HepG2 (cell line): ENCODE measurements around the gene MRPL58. TPM values are rescaled to one million over a fixed set of nuclear protein-coding genes. Genes with fewer than 3 reads are reported as not detected.

Experiments used
- ATAC-seq: fragments of 200-7000 bp; cut with Tn5 transposase; 3 replicates; pipeline ENCODE4 v1.9.1; 2020; ENCODE audit warnings: mild to moderate bottlenecking, moderate library complexity
- BruUV-seq: library from RNA; stranded (reverse); fragments of 400-500 nt; replicated peaks from 2 replicates; lab custom pipeline; 2021; lab: Mats Ljungman, UMichigan
- CTCF ChIA-PET: fragments of 300-600 bp; formaldehyde crosslinking; extraction: SDS; loops from one replicate; lab custom pipeline; 2021; ENCODE audit warnings: low total read pairs, inconsistent platforms, low intra/inter-chr PET ratio; lab: Yijun Ruan, JAX
- POLR2A ChIA-PET: fragments of 350-600 bp; sonication (Branson Sonifier 250); formaldehyde crosslinking; loops from one replicate; lab custom pipeline; 2020; ENCODE audit warnings: antibody characterized with exemption, inconsistent platforms; lab: Yijun Ruan, JAX
- DNase-seq: peaks from one replicate; pipeline ENCODE4 v3.0.0-alpha.2; 2015; ENCODE audit warnings: low spot score
- FAIRE-seq: peaks from 3 replicates; lab custom pipeline; 2011; peaks lifted over from hg19 to GRCh38; lab: Jason Lieb, UNC
- H2AFZ ChIP-seq: one replicate; pipeline ENCODE4 v1.6.1; 2011; ENCODE audit warnings: low read length, inconsistent platforms
- H3K27ac ChIP-seq: fragments of 300-600 bp; 3 replicates; pipeline ENCODE4 v1.8.0; 2011; ENCODE audit warnings: mixed run types, mild to moderate bottlenecking, mixed read lengths, low read length, inconsistent platforms; ENCODE audit not compliant: insufficient read depth; ENCODE audit errors: extremely low read length
- H3K27me3 ChIP-seq, 2 experiments: fragments of 200-600 bp in 1 of 2; 2 replicates in 1 of 2; 3 replicates in 1 of 2; pipeline versions ENCODE4 v1.6.0 to v1.8.0; 2011; ENCODE audit warnings: low read length in 2 of 2, mild to moderate bottlenecking in 2 of 2, moderate library complexity in 2 of 2, inconsistent platforms in 1 of 2; ENCODE audit not compliant: insufficient read depth in 2 of 2, control insufficient read depth in 1 of 2
- H3K36me3 ChIP-seq, 2 experiments: fragments of 200-600 bp in 1 of 2; replicated peaks in 1 of 2; 2 replicates in 1 of 2; 3 replicates in 1 of 2; pipeline versions ENCODE4 v1.5.1 to v1.8.0; 2011; ENCODE audit warnings: low read length in 2 of 2, inconsistent platforms in 1 of 2; ENCODE audit not compliant: insufficient read depth in 2 of 2, control insufficient read depth in 1 of 2
- H3K4me1 ChIP-seq: 2 replicates; pipeline ENCODE4 v1.5.1; 2012; ENCODE audit warnings: low read length, inconsistent platforms; ENCODE audit not compliant: insufficient read depth
- H3K4me2 ChIP-seq: 2 replicates; pipeline ENCODE4 v1.6.0; 2011; ENCODE audit warnings: low read depth, low read length, inconsistent platforms
- H3K4me3 ChIP-seq, 3 experiments: fragments of 200-600 bp in 1 of 3; sonication (generic), shearing (Covaris generic) in 1 of 3; replicated peaks in 1 of 3; 2 replicates each; pipeline ENCODE4 v1.5.1; 2011 to 2016; ENCODE audit warnings: low read length in 3 of 3, inconsistent platforms in 2 of 3, low read depth in 2 of 3, mild to moderate bottlenecking in 2 of 3, control low read depth in 1 of 3, mixed read lengths in 1 of 3; ENCODE audit not compliant: insufficient read depth in 1 of 3
- H3K79me2 ChIP-seq: one replicate; pipeline ENCODE4 v1.6.1; 2011; ENCODE audit warnings: low read length, inconsistent platforms; ENCODE audit not compliant: insufficient read depth
- H3K9ac ChIP-seq: 2 replicates; pipeline ENCODE4 v1.6.0; 2011; ENCODE audit warnings: mild to moderate bottlenecking, low read depth, low read length, inconsistent platforms; ENCODE audit not compliant: insufficient read depth
- H3K9me3 ChIP-seq: 2 replicates; pipeline ENCODE4 v1.5.1; 2012; ENCODE audit warnings: mild to moderate bottlenecking, low read length
- H4K20me1 ChIP-seq: 2 replicates; pipeline ENCODE4 v1.6.0; 2011; ENCODE audit warnings: inconsistent platforms, mild to moderate bottlenecking, low read length, moderate library complexity; ENCODE audit not compliant: insufficient read depth
- ATF1 ChIP-seq: IDR thresholded peaks from 2 replicates; pipeline ENCODE4 v1.6.1; 2016; ENCODE audit warnings: mild to moderate bottlenecking, control low read depth
- EZH2 ChIP-seq: conservative IDR thresholded peaks from 2 replicates; pipeline ENCODE4 v1.6.1; 2012; ENCODE audit warnings: mild to moderate bottlenecking, low read depth, low read length, moderate library complexity
- FOXP1 ChIP-seq, 2 experiments: fragments of 450-650 bp in 1 of 2; IDR thresholded peaks; 2 replicates each; pipeline ENCODE4 v1.6.1; 2017 to 2018; ENCODE audit warnings: antibody characterized with exemption in 1 of 2
- IKZF1 ChIP-seq: fragments of 450-650 bp; IDR thresholded peaks from 2 replicates; pipeline ENCODE4 v1.7.1; 2016
- LCORL ChIP-seq, 2 experiments: fragments of 450-650 bp in 1 of 2; sonication (generic) in 1 of 2; formaldehyde crosslinking in 1 of 2; IDR thresholded peaks; 2 replicates each; pipeline versions ENCODE4 v1.5.0 to v1.6.1; 2017 to 2020; ENCODE audit warnings: antibody characterized with exemption in 1 of 2, missing genetic modification reagents in 1 of 2
- MYPOP ChIP-seq: sonication (generic); formaldehyde crosslinking; IDR thresholded peaks from 2 replicates; pipeline ENCODE4 v1.8.1; 2023; ENCODE audit warnings: mild to moderate bottlenecking, moderate library complexity, missing genetic modification reagents
- REPIN1 ChIP-seq: sonication (generic); formaldehyde crosslinking; IDR thresholded peaks from 2 replicates; pipeline ENCODE4 v1.8.0; 2022; ENCODE audit warnings: missing genetic modification reagents, low read depth, mild to moderate bottlenecking, borderline replicate concordance
- SOX13 ChIP-seq, 3 experiments: fragments of 450-650 bp in 1 of 3; sonication (generic) in 1 of 3; formaldehyde crosslinking in 1 of 3; IDR thresholded peaks in 2 of 3; conservative IDR thresholded peaks in 1 of 3; 2 replicates each; pipeline versions ENCODE4 v1.5.0 to v1.6.1; 2016 to 2020; ENCODE audit warnings: antibody characterized with exemption in 1 of 3, mild to moderate bottlenecking in 1 of 3, missing compliant biosample characterization in 1 of 3, missing genetic modification reagents in 1 of 3, moderate library complexity in 1 of 3
- TGIF2 ChIP-seq: IDR thresholded peaks from 2 replicates; pipeline ENCODE4 v1.6.1; 2016; ENCODE audit warnings: control low read depth, missing compliant biosample characterization
- ZFAT ChIP-seq: sonication (generic); formaldehyde crosslinking; conservative IDR thresholded peaks from 2 replicates; pipeline ENCODE4 v1.8.1; 2023; ENCODE audit warnings: missing genetic modification reagents, inconsistent platforms
- ZNF121 ChIP-seq: sonication (generic); formaldehyde crosslinking; IDR thresholded peaks from 2 replicates; pipeline ENCODE4 v1.5.0; 2020; ENCODE audit warnings: mild to moderate bottlenecking, missing genetic modification reagents
- ZNF484 ChIP-seq: sonication (generic); formaldehyde crosslinking; IDR thresholded peaks from 2 replicates; pipeline ENCODE4 v1.5.1; 2020; ENCODE audit warnings: mild to moderate bottlenecking, low read depth, missing genetic modification reagents, borderline replicate concordance
- WGBS: methylation state at CpG from one replicate; pipeline ENCODE4 v1.1.6; 2017; ENCODE audit warnings: low lambda C conversion rate; 5-methylcytosine and 5-hydroxymethylcytosine counted together
- in situ Hi-C: cut with HindIII; loops from 2 replicates; pipeline ENCODE4 v1.10.0; 2017; ENCODE audit warnings: low pct_unique_long_range_greater_than_20kb; ENCODE audit not compliant: extremely low pct_ligation_motif_present
- intact Hi-C: fragments of 100-400 bp; cut with micrococcal nuclease; formaldehyde crosslinking; loops from one replicate; pipeline ENCODE4 v1.10.0; 2022; ENCODE audit not compliant: unreplicated experiment
- polyA plus RNA-seq, 8 experiments: library from polyadenylated mRNA; depleted of rRNA in 3 of 8; stranded (reverse) in 7 of 8; unstranded in 1 of 8; fragments of >200 nt; fragmentation: Illumina TruSeq in 4 of 8; extraction: Trizol in 4 of 8; gene quantifications; 2 replicates each; pipeline versions ENCODE4 v1.2.1 to v1.2.3, GENCODE V29; 2011 to 2016; ENCODE audit warnings: low read depth in 4 of 8, missing spikeins in 1 of 8, mixed read lengths in 1 of 8; ENCODE audit not compliant: insufficient read depth in 1 of 8
- total RNA-seq, 5 experiments: library from RNA; depleted of rRNA; stranded (reverse); fragments of >200 nt; fragmentation: Illumina TruSeq; extraction: Trizol; gene quantifications; 2 replicates each; pipeline ENCODE4 v1.2.3, GENCODE V29; 2016; ENCODE audit warnings: low read depth in 1 of 5

Gene MRPL58
- total and polyA plus RNA-seq, 2 of the 13 experiments (the other 11 are each of a cell fraction or from before 2014, with no cell fraction given), result 44.9 to 68.9 TPM

DNA sequence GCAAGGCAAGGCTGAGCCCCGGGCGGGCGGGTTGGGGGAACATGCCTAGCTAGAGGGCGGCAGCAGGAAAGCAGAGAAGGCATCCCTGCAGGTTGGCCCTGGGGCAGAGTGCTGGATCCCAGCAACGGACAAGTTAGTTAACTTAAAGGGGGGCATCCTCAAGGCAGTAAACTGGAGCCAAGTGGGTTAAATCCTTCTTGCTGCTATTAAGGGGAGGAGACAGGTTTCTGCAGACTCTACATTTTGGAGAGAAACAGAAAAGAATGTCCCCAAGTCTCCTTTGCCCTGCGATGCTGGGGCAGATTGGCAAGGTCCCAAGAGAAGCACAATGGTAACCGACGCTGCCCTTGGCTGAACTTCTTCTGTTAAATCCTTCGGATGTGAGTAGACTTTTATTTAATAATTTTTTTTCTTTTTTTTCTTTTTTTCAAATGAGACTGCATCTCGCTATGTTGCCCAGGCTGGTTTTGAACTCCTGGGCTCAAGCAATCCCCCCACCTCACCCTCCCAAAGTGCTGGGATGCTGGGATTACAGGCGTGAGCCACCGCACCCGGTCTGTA lies 20.3 kb downstream of the MRPL58 start:
- FAIRE-seq (no peak), ATAC-seq (no peak), DNase-seq (no peak)
- Histone ChIP-seq H3K79me2 (no peaks in the 10 kb centered on the region), H3K36me3 (no peaks in the 10 kb centered on the region), H3K9me3 (no peaks in the 10 kb centered on the region), H3K4me3 (peak overlapping the region; percentile 76 to 93 (median 91)), H2AFZ (peak overlapping the region; percentile 20), H3K27me3 (peaks cover 0 to 6% of the 10 kb centered on the region in 2 experiments; a peak in 3 of 5 replicates), H3K9ac (peak overlapping the region; percentile 90), H3K4me2 (peak overlapping the region; percentile 98), H3K4me1 (peaks cover 37% of the 10 kb centered on the region), H4K20me1 (no peaks in the 10 kb centered on the region), H3K27ac (no peak overlapping the region)
- POLR2A ChIA-PET, result interaction anchor here (0.7 to 2.5 kb wide), 4 partner anchors 9 to 620 kb away, joined by 3 to 22 read pairs (median 4); partner anchors contain the start of genes FDXR and MRPL58
- 1% methylated on average over 13 of the region's 13 CpGs for WGBS
- intact Hi-C loops (loop anchor here (1.0 kb wide), 2 partner anchors 20 to 71 kb away; partner anchors contain the start of gene MRPL58), in situ Hi-C loops (no loop called here)
- CTCF ChIA-PET, result no interaction called here
- BruUV-seq, result no TSS peak
- TF ChIP-seq TGIF2 (CRISPR knock-in tag) (0 out of 2 replicates have a peak, but pooled peaks have one; percentile 15), ZNF121 (peak; percentile 66), LCORL (IDR thresholded peaks at IDR 0.05) (no peak), LCORL (CRISPR knock-in tag; IDR thresholded peaks at IDR 0.05) (no peak)

DNA sequence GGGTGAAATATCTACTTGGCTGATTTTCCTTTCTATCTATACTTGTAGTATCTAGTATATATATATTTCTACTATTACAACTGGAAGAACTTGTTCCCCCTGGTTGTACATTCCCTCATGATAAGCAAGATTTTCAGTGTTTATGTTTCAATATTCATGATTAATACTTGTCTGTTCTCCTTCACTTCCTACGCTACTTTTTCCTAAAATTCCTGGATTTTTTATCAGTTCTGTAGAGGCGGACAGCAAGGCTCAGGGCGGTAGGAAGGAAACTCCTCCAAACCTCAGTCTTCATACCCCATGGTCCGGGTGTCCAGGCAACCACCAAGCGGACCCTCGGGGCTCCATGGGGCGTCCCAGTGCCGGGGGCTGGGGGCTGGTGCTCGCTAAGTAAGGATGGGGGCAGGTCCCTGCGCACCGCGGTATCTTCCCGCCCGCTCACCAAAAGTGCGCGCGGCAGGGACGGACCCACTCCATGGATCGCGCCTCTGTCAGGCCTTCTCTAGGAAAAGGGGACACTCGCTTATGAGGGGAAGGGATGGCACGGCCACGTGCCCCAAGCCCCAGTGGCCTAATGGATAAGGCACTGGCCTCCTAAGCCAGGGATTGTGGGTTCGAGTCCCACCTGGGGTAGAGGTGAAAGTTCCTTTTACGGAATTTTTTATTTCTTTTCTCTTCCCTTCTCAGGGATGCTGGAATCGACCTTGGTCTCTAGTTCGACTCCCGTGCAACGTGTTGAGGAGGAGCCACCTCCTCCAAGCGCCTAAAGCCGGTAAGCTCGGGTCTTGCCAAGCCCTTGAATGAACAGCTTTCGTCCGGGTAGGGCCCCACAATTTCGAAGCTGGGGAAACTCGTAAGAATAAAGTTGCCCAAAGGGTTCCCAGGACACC lies 21.1 kb downstream of the MRPL58 start:
- no peaks in the 10 kb centered on the region for H4K20me1 ChIP-seq
- in situ Hi-C loops, result no loop called here
- FAIRE-seq (peak; percentile 82), ATAC-seq (peak; percentile 34), DNase-seq (peak; percentile 94)
- peaks cover 0 to 2% of the 10 kb centered on the region in 2 experiments; a peak in 3 of 5 replicates for H3K36me3 ChIP-seq
- H3K9me3 ChIP-seq, result no peaks in the 10 kb centered on the region
- H2AFZ ChIP-seq, result no peak overlapping the region
- POLR2A ChIA-PET, result interaction anchor here (1.0 to 4.1 kb wide), 12 partner anchors 9 to 237 kb away, joined by 3 to 77 read pairs (median 6); partner anchors contain the start of genes ATP5PD, FDXR, KCTD2 and MIF4GD
- no peaks in the 10 kb centered on the region for H3K79me2 ChIP-seq
- H3K27me3 ChIP-seq, result peaks cover 0 to 6% of the 10 kb centered on the region in 2 experiments; a peak in 3 of 5 replicates
- WGBS, result under 1% methylated on average over 36 of the region's 36 CpGs
- H3K27ac ChIP-seq, result peak overlapping the region; percentile 94
- CTCF ChIA-PET, result interaction anchor here (1.3 kb wide), 1 partner anchor 73 kb away, joined by 3 read pairs; no protein-coding TSS in a partner anchor
- peak overlapping the region; percentile 90 for H3K9ac ChIP-seq
- H3K4me3 ChIP-seq, result peak overlapping the region; percentile 76 to 93 (median 91)
- no TSS peak for BruUV-seq
- peak overlapping the region; percentile 98 for H3K4me2 ChIP-seq
- intact Hi-C loops, result loop anchor here (1.0 to 2.0 kb wide), 5 partner anchors 21 to 72 kb away; partner anchors contain the start of genes CDR2L, MRPL58 and SLC16A5
- peaks cover 37% of the 10 kb centered on the region for H3K4me1 ChIP-seq
- TF ChIP-seq ATF1 (CRISPR knock-in tag) (no peak), MYPOP (CRISPR knock-in tag) (no peak; the same call in none of the 2 replicates), EZH2 (no peak), FOXP1 (IDR thresholded peaks at IDR 0.05) (no peak), FOXP1 (CRISPR knock-in tag; IDR thresholded peaks at IDR 0.05) (0 out of 2 replicates have a peak, but pooled peaks have one; percentile 20), IKZF1 (no peak), ZFAT (no peak), REPIN1 (peak; percentile 75), SOX13 (IDR thresholded peaks at IDR 0.05) (no peak), SOX13 (CRISPR knock-in tag; conservative IDR thresholded peaks at IDR 0.05 in 1 of 2, IDR thresholded peaks at IDR 0.05 in 1 of 2) (peak in 1 of 2 experiments; percentile 63; a peak in 1 of 4 replicates), ZNF484 (CRISPR knock-in tag) (no peak)
